A673 (cell line): Measurements from ENCODE around the gene ALKBH8.
"Not testable (repeated sequence)": the region's sequence is repeated elsewhere in the genome, so short reads cannot be mapped to it uniquely, and the experiment has no call there.

Experiments used
- EZH2 ChIP-seq: fragments of 200-600 bp; sonication (generic); IDR thresholded peaks from 2 replicates; pipeline ENCODE4 v1.6.1; 2017; ENCODE audit warnings: borderline replicate concordance, low read depth, mild to moderate bottlenecking, mixed read lengths, antibody characterized with exemption, low read length; ENCODE audit not compliant: poor library complexity, severe bottlenecking
- TF ChIP-seq, protein P1 (sequence below): fragments of 300-800, 200-600 bp; sonication (generic); conservative IDR thresholded peaks from 2 replicates; pipeline ENCODE4 v1.5.1; 2017; ENCODE audit warnings: low read depth, mild to moderate bottlenecking, antibody characterized with exemption, low read length, moderate library complexity, mixed read lengths

DNA sequence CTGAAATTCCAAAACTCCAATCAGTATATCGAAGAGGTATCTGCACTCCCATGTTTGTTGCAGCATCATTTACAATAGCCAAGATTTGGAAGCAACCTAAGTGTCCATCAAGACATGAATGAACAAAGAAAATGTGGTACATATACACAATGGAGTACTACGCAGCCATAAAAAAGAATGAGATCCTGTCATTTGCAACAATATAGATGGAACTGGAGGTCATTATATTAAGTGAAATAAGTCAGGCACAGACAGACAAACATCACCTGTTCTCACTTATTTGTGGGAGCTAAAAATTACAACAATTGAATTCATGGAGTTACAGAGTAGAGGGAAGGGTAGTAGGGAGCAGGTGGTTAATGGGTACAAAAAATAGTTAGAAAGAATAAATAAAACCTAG is 13.6 kb upstream of the ALKBH8 start:
- TF ChIP-seq, protein P1, sequence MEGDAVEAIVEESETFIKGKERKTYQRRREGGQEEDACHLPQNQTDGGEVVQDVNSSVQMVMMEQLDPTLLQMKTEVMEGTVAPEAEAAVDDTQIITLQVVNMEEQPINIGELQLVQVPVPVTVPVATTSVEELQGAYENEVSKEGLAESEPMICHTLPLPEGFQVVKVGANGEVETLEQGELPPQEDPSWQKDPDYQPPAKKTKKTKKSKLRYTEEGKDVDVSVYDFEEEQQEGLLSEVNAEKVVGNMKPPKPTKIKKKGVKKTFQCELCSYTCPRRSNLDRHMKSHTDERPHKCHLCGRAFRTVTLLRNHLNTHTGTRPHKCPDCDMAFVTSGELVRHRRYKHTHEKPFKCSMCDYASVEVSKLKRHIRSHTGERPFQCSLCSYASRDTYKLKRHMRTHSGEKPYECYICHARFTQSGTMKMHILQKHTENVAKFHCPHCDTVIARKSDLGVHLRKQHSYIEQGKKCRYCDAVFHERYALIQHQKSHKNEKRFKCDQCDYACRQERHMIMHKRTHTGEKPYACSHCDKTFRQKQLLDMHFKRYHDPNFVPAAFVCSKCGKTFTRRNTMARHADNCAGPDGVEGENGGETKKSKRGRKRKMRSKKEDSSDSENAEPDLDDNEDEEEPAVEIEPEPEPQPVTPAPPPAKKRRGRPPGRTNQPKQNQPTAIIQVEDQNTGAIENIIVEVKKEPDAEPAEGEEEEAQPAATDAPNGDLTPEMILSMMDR = not testable (repeated sequence)
- not testable (repeated sequence) for TF ChIP-seq EZH2
